MM.1S (cell line): Measurements from ENCODE around the gene PAPLN.

Experiments used
- EZH2 ChIP-seq: fragments of 300-600 bp; sonication (generic); optimal IDR thresholded peaks from 2 replicates; pipeline ENCODE3; 2017; ENCODE audit warnings: low read depth, mild to moderate bottlenecking, antibody characterized with exemption, low read length, mixed read lengths
- TF ChIP-seq, protein P1 (sequence below): fragments of 300-600 bp; sonication (generic); IDR thresholded peaks from 2 replicates; pipeline ENCODE4 v1.5.1; 2016; ENCODE audit warnings: antibody characterized with exemption, low read length, mixed read lengths

GRCh38 chr14:73223049-73223448 is 14.3 kb upstream of the PAPLN start:
- TF ChIP-seq, protein P1, sequence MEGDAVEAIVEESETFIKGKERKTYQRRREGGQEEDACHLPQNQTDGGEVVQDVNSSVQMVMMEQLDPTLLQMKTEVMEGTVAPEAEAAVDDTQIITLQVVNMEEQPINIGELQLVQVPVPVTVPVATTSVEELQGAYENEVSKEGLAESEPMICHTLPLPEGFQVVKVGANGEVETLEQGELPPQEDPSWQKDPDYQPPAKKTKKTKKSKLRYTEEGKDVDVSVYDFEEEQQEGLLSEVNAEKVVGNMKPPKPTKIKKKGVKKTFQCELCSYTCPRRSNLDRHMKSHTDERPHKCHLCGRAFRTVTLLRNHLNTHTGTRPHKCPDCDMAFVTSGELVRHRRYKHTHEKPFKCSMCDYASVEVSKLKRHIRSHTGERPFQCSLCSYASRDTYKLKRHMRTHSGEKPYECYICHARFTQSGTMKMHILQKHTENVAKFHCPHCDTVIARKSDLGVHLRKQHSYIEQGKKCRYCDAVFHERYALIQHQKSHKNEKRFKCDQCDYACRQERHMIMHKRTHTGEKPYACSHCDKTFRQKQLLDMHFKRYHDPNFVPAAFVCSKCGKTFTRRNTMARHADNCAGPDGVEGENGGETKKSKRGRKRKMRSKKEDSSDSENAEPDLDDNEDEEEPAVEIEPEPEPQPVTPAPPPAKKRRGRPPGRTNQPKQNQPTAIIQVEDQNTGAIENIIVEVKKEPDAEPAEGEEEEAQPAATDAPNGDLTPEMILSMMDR: no peak
- TF ChIP-seq EZH2: no peak
